Limb (tissue), 2 donors: ENCODE data around the gene MRAP.

Source experiments
- DNase-seq, 2 donors: peaks; one replicate each; pipeline ENCODE4 v3.0.0-alpha.2; 2016; ENCODE audit errors: extremely low spot score in 2 of 2

Gene MRAP

DNA sequence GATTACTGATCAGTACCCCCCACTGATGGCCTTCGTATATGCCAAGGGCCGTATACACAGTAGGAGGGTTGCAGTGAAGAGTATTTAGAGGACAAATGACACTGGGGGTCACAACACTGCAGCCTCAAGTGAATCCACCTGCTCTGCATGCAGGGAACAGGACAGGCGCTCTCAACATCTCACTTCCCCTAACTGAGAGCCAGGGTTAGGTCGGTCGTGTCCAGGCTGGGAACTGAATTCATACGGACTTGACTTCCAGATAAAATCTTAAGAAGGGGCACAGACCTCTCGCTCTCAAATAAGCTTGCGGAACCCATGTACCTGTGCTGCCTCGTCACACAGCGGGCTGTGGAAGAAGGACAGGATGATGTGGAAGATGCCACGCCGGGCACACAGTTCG, 22.8 kb downstream of the MRAP start:
- no peak for DNase-seq

DNA sequence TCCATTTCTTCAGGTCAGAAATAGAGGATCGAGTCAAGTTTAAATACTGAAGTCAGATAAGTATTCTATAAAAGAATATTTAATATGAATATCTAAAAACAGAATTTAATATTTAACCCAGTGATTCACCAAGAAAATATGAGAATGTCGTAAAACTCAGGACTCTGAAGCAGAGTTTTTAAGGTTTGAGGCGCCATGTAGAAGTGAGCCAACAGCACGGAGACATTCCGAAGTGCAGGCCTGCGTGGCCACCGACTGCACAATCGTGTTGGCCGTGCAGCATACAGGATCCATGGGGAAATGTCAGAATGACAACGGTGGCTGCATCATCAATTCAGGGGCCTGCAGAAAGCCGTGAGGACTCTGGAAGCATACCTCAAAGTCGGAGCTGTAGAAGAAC, 23.4 kb downstream of the MRAP start:
- no peak for DNase-seq

DNA sequence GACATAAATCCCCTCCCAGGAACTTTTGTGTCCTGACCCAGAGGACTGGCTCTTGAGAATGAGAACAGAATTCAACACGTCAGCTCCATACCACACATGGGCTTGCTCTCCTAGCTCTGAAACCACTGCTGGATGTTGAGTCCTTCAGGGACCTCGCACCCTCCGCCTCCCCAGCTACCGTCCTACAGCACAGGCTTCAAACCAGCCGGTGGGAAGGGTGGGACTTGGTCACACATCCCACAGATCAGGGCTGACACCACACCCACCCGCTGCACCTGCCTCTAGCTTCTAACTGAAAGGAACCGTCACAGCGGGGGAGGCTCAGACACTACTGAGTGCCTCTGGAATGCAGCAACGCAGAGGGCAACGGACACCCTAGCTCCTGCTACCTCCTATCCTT, 24.0 kb downstream of the MRAP start:
- no peak for DNase-seq

DNA sequence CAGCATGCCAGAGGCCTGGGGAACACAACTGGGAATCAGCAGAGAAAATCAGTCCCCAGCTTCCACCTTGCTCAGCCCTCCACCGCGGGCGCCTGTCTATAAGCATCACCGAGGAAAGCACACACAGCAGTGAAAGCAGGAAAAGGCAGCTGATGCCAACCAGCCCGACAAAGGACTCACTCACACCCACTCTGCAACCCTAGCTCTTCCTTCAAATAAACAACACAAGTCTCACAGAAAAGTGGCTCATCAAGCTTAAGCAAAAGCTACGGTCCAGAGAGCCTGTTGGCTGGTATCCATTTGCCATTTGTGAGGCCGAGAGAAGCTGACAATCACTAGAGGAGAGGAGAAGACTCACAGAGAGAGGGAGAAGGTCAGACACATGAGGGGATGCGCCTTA, 27.1 kb downstream of the MRAP start:
- no peak for DNase-seq

DNA sequence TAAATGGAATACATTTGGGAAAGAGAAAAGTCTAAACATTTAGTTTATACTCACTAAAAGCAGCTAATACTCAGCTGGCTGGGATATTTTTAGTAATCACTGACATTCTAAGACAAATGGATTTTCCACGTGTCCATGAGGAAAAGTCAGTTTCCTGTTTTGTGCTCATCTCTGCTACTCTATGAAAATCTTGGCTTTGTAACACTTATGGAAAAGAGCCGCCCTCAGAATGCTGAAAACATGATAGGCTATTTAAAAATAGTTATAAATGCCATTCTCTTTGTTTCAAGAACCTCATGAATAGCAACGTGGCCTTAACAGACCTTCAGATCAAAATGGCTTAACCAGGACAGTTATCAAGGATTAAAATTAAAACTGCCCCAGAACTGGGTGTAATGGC, 29.9 kb downstream of the MRAP start:
- peak in 1 of 2 donors; percentile 40 for DNase-seq

DNA sequence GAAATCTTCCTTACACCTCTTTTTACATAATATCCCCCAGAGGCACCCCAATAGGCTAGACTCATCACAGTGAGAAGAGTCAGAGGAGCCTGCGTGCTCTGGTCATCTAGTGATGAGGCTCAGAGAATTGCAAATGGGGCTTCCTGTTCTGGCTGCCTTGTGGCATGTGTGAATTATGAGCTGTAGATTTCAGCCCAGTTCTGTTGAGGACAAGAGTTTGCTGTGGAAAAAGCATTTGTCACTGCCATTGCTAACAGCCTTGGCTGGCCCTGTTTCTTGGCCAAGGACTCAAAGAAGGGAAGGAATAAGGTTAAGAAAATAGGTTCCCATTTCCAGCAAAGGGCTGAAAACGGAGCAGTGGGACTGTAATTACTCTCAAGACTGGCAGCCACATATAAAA, 30.7 kb downstream of the MRAP start:
- DNase-seq, result peak in 1 of 2 donors; percentile 4

DNA sequence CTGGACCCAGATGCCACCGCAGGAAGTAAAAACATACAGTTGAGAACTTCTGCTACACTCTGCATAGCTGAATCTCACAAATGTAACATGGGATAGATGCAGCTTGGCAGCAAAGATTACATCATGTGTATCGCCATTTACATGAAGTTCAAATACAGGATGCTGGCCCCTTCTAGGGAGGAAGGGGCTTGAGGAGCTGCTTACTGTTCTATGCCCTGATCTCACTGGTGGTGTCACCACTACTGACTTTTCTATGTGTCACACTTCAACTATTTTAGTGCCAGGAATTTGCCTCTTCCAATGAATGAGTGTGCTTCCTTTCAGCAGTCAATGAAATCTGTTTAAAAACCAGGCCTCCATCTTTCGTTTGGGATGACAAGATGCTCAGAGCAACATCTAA, 31.1 kb downstream of the MRAP start:
- no peak for DNase-seq

DNA sequence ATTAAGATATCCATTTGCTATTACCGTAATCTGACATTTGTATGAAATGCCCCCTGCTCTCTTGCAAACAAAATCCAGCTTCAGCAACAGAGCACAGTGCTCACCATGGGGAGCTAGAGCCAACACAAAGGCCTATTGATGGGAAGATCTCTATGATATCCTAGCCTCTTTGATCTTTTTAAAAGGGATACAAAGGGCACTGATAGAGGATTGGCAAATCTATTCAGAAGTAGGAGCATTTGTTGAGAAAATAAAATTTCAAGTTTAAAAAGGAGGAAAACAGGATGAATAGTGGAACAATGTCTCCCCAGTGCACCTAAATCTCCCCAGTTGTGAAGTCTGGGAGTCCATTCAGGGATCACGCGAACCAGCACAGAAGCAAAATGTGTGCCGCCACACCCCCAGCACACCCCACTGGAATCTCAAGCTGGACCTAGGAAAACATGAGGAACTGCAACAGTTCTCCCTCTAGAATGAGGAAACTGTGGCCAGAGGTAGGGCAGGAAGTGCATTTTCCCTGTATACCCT, 32.2 kb downstream of the MRAP start:
- no peak for DNase-seq

DNA sequence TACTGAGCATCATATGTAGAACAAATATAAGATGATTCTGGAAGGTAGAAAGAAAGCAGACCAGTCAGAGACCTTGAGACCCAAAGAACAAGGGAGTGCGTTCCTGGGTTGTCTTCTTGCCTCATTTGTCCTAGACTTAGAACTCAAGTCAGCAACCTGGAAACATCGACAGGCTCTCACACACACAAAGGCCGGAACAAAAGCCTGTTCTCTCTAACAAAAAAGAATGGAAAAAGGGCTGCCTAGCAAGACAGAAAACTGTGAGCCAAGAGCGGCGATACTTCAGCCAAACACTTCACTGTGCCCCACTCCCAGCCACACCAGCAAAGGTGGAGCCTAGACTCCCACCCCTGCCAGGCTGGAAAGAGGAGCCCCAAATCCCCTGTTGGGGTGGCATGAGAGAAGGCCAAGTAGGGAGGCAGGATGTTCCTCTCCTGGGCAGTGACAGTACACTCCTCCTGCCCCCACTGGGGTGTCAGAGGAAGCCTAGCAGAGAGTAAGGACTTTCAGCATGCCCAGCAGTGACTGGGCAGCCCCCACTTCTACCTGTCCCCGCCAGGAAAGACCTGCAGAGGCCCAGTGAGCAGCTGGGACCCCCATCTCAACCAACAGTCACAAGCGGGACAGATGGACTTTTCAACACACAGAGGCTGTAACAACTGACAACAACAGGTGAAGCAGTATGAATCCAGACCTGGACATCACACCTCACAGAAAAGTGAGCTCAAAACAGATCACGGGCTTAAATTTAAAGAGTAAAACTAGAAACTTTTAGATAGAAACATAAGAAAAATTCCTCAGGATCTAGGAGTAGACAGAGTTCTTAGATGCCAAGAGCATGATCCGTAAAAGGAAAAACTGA, 33.0 kb downstream of the MRAP start:
- DNase-seq, result no peak

DNA sequence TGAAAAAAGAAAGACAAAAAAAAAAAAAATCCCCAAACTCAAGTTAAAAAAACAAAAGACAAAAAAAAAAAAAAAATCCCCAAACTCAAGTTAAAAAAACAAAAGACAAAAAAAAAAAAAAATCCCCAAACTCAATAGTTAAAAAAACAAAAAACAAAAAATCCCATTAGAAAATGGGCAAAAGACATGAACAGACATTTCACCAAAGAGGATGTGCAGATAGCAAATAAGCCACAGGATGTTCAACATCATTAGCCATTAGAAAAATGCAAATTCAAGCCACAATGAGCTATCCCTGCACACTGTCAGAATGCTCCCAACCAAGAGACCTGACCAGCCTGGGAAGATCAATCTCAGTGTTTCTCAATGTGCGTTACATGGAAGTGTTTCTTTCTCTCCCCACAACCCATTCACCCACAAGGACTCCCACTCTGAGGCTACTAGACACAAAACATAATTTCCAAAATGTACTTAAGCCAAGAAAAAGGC, 33.9 kb downstream of the MRAP start:
- DNase-seq, result no peak

DNA sequence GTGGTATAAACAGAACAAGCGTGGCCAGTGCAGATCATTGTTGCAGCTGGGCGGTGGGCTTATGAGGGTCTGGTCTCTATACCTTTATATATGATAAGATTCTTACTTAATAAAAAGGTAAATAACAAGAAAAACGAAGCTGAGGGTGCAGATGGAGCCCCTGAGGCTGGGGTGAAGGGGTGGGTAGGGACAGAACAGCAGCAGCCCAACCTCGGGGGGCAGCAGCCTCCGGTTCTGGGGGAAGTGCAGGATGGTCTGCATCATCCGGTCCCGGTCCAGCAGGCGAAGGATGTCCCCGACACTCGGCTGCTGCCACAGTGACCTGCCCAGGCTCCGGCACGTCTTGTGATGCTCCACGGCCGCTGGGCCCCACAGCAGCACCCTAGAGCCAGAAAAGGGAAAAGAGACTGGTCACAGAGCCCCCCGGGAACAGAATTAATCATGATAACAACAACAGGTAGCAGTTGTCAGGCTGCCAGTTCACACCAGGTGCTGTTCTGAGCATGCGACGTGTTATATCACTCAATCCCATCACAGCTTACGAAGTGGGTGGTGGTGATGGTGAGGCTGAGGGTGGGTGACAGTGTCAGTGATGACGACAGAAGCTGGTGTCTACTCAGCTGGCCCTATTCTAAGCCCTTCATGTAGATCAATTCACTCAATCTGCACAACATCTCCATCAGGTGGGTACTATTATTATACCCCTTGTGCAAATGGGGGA, 35.5 kb downstream of the MRAP start:
- DNase-seq, result no peak

DNA sequence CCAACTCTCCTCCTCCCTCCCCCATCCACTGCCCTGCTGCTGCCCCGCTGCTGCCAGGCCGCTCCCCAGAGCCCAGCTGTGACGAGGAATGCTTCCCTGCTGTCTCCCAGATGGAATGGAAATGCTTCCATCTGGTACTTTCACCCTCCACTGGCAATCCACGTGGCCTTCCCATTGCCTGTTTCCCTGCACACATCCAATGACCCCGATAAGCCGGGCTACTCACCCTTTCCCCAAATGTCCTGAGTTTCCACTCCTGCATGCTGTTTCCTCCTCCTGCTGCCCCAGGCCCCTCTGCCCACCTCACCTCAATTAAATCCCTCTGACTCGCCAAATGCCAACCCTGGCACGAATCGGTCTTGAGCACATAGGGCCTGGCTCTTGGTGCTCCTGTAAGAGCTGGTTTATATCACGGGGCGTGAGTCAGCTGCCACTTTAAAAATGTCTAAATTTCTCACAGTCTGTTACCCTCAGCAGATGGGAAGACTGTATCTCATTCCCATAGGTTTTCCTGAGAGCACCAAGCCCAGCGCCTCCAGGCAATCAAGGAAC, 36.4 kb downstream of the MRAP start:
- DNase-seq, result no peak

DNA sequence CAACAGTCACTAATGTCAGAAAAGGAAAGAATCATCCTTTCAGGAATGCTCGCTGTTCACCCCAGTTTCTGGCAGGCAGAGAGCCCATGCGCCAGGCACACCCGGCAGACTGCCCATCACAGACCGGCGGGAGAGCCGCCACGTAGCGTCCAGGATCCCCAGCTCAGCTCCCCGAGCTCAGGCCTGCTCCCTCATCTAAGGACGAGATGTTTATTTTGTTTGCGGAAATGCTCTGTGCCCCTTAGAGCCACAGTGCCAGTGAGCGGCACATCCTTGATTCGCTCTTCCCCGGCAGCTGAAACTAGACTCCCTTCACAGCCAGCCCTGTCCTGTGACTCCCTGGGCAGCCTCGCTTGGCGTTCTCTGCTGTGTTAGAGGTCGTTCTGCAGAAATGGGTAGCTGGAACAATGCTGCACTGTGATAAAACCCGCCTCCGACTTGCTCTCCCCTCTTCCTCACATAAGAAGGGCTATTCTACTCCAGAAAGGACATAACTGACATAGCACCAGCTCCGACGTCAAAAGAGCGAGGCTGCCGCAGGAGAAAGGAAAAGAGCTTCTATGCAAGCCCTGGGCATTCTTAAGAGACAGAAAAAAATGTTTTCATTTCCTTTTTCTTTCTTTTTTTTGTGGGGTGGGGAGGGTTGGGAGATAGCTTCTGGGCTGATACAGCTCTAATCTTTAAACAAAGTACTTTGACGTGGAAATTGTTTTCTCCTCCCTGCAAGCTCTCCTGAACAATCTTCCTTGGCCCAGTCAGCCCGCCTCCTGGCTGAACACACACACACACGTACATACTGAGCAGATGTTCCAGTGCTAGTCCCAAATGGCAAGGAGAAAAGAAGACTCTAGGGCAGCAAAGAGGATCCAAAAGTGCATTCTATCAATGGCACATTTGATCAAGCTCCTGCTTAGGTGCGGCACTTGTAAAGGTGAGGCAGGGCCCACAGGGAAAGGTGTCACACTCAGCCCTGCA, 37.2 kb downstream of the MRAP start:
- no peak for DNase-seq

DNA sequence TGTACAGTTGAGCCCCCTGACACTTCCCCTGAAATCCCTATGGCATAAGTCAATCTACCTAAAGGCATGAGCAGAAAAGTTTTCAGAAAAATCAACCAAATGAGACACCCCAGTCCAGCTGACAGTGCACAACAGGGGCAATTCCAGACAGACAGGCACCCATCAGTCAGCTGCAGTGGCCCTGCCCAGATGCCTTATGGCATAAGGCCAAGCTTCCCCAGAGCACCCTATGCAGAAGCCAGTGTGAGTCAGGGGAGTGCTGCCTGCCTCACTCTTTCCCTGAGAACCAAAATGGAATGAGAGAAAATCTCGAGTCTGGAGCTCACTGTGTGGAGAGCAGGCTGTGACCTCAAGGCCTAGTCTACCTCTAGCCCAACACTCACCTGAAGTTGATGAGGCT, 38.1 kb downstream of the MRAP start:
- DNase-seq, result no peak

DNA sequence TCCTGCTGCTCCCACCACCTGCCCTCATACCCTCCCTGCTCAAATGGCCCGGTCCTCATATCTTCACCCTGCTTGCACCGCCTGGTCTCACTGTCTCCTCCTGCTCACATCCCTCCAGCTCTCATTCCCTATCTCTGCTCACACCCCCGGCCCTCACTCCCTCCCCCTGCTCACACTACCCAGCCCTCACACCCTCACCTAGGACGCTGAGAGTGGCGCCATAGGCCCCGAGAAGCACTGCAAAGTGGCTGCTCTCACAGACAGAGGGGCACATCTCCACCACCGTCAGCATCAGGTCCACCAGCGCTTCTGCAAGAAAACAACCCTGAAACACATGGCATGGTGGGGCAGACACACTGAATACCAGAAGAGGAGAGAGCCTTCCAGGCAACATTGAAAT, 38.6 kb downstream of the MRAP start:
- DNase-seq, result no peak

DNA sequence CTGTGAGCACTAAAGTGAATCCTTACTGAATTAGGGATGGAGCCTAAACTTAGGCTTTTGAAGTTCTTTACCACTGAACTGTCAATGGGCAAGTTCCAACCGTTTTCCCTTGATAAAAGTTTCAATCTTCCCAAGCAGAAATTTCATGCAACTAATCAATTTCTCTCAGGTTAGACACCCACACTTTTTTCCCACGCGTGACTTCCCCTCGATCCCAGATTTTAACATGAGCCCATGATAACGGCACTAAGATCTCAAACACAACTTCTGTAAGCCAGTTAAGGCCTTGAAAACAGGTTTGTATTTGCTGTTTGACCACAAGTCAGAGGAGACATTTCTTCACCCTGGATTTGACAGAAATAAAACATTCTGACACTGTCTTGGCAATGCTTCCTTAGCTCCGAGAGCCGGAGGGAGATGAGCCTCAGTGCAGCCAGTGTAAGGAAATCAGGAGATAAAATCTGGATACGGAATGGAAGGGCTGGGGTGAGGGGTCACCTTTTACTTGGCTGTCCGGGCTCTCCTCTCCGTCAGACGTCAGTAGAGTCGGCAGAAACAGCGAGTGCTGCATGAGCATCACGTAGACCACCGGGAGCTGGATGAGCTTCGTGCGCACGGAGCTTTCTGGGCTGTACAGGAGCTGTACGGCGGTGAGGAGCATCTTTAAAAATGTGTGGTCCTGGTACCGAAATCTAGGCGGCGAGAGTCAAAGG, 39.7 kb downstream of the MRAP start:
- no peak for DNase-seq

DNA sequence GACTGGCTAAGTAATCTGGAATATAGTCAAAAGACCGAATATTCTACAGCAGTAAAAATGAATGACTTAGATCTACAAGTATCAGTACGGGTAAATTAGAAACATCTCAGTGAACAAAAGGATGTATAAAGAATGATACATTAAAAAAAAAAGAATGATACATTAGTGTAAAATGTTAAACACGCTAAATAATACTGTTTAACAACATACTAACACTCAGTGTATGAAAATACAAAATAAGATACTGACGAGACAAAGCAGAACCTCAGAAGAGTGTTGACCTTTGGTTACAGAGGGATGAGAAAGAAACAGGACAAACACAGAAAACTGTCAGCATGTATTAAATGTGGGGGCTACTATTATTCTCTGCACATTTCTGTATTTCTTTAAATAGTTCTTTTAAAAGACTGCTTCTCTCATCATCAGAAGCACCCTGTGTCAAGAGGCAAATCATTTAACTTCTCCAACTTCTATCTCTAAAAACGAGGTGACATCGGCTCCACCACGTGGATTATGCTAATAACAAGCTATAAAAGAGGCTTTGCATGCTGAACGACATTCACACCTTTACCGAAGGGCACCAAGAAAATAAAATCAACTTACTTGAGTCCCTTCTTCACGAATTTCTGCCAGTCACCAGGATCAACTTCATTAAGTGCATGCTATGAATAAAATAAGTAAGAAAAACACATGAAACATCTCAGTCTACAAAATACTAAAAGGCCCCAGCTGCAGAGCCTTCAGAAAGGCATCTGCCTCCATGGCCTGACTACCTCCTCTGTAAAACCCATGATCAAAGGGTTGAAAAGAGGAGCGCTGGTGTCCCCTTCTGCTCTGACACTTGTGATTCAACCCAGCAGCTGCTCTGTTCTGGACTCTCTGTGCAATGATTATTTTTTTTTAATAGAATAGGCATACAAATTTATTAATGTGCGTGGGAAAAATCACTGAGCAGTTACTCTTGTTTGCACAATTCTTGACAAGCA, 42.5 kb downstream of the MRAP start:
- no peak for DNase-seq

DNA sequence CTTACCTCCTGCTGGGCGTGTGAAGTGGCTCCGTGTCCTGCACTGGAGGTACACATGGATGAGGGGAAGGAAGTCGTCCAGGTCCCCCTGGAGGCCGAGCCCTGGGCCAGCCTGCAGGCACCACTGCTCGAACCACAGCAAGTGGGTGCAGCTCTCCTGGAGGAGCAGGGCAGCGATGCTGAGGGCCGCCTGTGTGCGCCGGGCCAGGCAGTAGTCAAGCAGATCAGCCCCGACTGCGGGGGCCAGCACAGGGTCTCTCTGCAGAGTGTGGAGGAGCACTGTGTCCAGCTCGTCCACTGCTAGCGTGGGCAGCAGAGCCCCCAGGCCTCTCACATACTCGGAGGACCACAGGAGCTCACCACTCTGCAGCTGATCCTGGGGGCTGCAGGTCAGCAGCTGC, 48.3 kb downstream of the MRAP start:
- DNase-seq, result no peak

DNA sequence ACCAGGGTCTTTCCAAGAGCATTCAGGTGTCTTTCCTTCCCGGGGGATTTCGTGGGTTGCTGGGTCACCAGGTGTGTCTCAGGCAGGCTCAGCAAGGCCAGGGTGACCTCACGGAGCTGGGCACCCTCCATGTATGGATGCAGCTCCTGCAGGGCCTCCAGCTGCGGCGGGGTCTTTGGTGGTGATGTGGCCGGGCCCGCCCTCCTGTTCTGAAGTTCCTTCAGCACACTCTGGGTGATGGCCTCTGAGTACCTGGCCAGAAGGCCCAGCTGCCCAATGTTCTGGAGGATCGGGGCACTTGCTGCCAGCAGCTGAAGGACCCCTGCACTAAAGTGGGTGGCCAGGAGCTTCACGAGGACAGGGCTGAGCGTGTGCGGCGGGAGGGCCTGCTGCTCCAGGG, 48.7 kb downstream of the MRAP start:
- DNase-seq, result no peak
